ENCODE measurements around the gene CYP4F3.
A peak's percentile ranks its signal among the peaks of the same experiment; 100 is the strongest.
"Not testable (repeated sequence)": the region's sequence is repeated elsewhere in the genome, so short reads cannot be mapped to it uniquely, and the experiment has no call there.

CYP4F3 gene

GRCh38 chr19:15671891-15672579 lies 31.3 kb downstream of the CYP4F3 start:
- no peak for DNase-seq

DNA sequence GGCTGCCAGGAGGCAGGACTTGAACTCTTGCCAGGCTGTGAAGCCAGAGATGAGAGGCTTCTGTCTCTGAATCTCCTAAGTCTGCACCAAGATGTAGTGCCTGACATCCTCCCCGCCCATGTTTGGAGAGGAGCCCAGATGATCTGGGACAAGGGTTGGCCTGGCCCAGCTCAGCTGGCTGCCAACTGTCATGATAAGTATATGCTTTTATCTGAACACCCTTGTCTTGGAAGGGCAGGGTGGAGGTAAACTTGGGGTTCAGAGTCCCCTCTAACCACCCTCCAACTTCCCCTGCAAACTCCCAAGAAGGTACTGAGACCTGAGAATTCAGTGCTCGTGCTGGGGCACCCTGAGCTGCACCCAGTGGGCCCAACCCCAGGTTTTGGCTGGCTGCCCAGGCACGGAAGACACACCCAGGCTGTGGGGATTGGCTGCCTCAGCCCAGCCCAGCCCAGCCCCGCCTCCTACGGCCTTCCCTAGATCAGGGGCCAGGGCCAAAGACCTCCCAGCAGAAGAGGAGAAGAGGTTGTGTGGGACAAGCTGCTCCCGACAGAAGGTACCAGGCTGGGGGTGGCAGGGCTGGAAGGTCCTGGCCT lies 32.0 kb downstream of the CYP4F3 start, which contains the start of gene CYP4F12:
TSS of gene CYP4F12 (plus strand) at position 508 of the 596 bp plus-strand sequence. CDS start 443 bp downstream, outside the sequence.
- DNase-seq, result no peak

DNA sequence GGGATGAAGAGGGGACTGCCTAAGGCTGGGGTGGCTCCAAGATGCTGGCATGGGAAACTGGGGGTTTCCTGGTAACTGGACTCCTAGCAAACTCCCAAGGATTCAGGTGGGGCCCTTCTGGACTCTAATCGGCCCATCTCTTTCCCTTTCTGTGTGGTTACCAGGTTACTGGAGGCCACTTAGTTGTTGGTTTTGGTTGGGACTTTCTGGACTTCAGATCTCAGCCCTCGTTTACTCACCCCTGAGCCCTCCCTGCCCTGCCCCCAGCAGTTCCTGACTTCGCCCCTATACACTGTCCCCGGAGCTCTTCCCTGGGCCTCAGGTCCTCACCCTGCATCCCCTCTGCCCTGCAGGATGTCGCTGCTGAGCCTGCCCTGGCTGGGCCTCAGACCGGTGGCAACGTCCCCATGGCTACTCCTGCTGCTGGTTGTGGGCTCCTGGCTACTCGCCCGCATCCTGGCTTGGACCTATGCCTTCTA lies 32.5 kb downstream of the CYP4F3 start:
- no peak for DNase-seq

DNA sequence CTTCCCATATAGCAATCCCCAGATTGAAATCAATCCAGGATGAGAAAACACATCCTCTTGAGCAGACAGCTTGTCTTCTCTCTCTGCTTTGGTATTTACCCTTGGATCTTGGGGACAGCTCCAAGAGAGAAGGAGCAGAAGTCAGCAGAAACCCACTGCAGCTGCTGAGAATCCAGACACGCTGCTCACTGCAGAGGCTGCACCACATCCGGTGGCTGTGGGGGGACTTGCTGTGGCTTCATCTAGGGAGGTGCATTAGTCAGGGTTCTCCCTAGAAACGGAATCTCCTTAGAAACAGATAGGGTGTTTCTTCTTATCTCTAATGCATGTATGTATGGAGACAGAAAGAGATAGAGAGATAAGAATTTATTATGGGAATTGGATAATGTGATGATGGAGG lies 34.9 kb downstream of the CYP4F3 start:
- DNase-seq, result no peak

DNA sequence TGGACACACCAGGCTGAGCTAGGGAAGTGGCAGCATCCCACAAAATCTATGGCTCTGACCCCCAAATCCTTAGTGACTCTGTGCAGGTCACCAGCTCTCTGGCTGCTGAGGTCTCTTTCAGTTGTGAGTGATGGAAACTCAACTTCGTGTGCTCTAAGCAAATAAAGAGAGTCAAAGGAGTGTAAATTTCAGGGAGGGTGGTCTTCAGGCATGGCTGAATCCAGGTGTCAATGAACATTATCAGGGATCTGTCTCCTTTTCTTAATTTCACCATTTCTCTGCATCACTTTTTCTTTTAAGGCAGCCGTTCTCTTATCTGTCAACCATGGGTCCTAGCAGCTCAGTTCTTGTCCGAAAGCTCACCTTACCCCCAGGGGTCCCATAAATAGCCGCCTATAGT lies 38.4 kb downstream of the CYP4F3 start:
- no peak for DNase-seq

DNA sequence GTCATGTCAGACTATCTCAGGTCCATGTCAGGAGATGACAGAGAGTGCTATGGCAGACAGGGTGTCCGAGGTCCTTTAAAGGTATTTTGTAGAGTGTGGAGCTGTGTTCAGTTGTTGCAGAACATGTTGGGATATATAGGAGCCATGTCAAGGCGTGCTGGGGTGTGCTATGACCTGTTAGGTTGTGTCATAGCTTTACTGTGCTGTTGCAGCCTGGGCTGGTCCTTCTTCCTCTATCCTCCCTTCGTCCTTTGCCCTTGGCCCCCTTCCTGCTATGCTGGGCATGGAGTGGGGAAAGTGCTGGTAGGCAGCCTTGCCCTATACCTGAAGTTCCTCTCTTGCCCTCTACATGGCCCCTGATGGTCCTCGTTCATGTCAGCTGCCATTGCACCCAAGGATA lies 39.2 kb downstream of the CYP4F3 start:
- DNase-seq, result not testable (repeated sequence)

DNA sequence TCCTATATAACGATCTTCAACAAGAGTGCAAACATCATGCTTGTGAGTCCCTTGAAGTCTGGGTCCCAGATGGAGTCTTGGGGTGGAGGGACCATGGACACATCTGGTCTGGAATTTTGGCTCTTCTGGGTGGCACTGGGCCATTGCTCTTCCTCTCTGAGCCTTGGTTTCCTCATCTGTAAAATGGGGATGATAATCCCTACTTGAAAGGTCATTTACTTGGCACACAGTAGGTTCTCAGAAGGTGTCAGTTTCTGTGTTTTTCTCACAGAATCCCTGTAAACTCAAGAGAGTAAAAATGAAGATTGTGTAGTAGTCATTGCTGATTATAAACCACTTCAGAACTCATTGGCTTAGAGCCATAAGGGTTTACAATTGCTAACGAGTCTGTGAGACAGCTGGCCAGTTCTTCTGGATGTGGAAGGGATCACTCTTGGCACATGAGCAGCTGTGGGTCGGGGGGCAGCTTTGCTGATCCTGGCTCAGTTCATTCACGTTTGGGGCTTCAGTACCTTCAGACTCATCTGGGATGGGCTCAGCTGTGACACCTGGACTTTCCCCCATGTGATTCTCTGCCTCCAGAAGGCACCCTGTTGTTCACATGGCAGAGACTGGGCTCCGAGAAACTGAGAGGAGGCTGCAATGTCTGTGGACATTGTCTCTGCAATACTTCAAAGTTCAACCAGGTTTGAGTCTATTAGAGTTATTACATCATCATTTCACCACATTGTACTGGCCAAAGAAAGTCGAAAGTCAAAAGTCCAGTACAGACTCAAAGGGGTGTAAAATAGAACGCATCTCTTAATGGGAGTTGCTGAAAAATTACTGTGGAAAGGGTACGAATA lies 40.0 kb downstream of the CYP4F3 start:
- DNase-seq, result no peak

GRCh38 chr19:15683411-15683810 lies 42.7 kb downstream of the CYP4F3 start:
- no peak for DNase-seq

DNA sequence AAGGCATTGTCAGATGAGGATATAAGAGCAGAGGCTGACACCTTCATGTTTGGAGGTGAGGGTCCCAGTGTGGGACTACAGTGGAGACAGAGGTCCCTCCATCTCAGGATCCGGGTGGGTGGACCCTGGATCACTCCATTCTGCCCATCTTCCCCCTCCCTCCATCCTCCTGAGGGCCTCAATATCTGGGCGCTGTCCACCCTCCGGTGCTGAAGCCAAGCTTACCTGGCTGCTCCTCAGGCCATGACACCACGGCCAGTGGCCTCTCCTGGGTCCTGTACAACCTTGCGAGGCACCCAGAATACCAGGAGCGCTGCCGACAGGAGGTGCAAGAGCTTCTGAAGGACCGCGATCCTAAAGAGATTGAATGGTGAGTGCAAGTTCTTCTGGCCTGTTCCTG lies 44.1 kb downstream of the CYP4F3 start:
- no peak for DNase-seq

- DNase-seq, result no peak
Observed at GRCh38 chr19:15696654-15697194, 56.0 kb downstream of the CYP4F3 start.

GRCh38 chr19:15701757-15702533 lies 61.2 kb downstream of the CYP4F3 start:
- DNase-seq, result no peak

DNA sequence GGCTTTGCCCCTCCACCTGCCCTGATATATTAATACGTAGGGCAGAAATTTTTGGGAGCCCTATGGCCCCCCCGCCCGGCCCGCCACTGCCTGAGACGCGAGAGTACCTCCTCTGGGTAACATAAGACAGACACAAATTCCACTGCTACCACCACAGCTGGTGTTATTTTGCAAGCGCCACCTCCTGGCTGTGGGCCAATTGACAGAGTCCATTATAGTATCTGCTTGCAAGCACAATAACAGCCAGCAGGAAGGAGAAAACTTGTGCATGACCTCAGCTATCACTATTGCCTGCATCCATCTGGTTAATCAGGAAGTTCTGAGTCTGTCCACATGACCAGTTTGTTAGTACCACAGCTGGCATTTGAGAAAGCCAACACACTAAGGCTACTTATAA lies 61.8 kb downstream of the CYP4F3 start:
- peak; percentile 27 for DNase-seq

Data from NCI-H748 treated with DMSO at 0.1 percent for 48 hours (cell line).